Heart left ventricle (tissue), 13 donors: Measurements from ENCODE around the gene LHFPL2.

Experiments
- CTCF ChIP-seq, 12 donors: fragments of 200-600 bp; sonication (generic) in 4 of 12; IDR thresholded peaks; one replicate each; pipeline versions ENCODE4 v1.5.0 to v1.8.0; 2018 to 2022; ENCODE audit warnings: antibody characterized with exemption in 12 of 12, mild to moderate bottlenecking in 5 of 12
- POLR2A ChIP-seq, 2 donors: fragments of 450-650 bp; IDR thresholded peaks; one replicate each; pipeline ENCODE4 v1.6.1; 2017; ENCODE audit warnings: antibody characterized with exemption in 2 of 2, mild to moderate bottlenecking in 2 of 2, moderate library complexity in 2 of 2
- donor health status: ischemic (EF 13 %, LVEDD 7.1; RV severe dilation, severe dysfunction).
- donor health status: DM: no; HTN: yes; CAD: no.
- donor health status: DM: no; HTN: no; CAD: no.
- donor health status: ischemic (EF 25% LVEDD 6.9; RV normal size, moderate dysfunction).
- donor health status: ischemic (EF 25% LVEDD 5.7; RV mildly dilated, moderate dysfunction).
- donor health status: ischemic (EF 35%, LVEDD 5.7; RV mildly dilated, moderate dysfunction).
- donor health status: nonischemic (EF 11% LVEDD 7.7; RV severe dilation, severe dysfunction).
- donor health status: DM: yes; HTN: yes; CAD: no.
- donor health status: PGD.
- donor health status: ischemic (EF 29% LVEDD 5.4; RV normal size, mild dysfunction).
- donor health status: nonischemic (EF 23%, LVEDD 6.1; RV moderate dilation, normal function).

GRCh38 chr5:78497573-78498533 is 150.7 kb downstream of the LHFPL2 start:
- TF ChIP-seq CTCF (IDR thresholded peaks at IDR 0.05), result no peak
- no peak for TF ChIP-seq POLR2A (IDR thresholded peaks at IDR 0.05)
